ENCODE data around the gene PRPF6. TPM values are rescaled to one million over a fixed set of nuclear protein-coding genes. Genes with fewer than 3 reads are reported as not detected.

PRPF6 gene
- 77.4 and 81.5 TPM in 2 replicates for total RNA-seq
- long read RNA-seq, transcript PRPF6-201 (21 exons, 3,044 nt) = major isoform, 154 of 184 reads
- long read RNA-seq, partial matches to known transcripts = 16 of 184 reads
- long read RNA-seq, other reads (novel, unspliced or antisense) = 14 of 184 reads

GRCh38 chr20:63980806-63981728 lies at the start of gene PRPF6:
TSS of gene PRPF6 (plus strand) at chr20:63981132. CDS start at chr20:63981246, 114 bp downstream.
- Mint-ChIP-seq H3K36me3 (ENCODE audit: low read depth) (peaks cover 5% of the 10 kb centered on the region), H3K4me3 (peak within 1 kb of the TSS; percentile 96), H3K4me1 (peaks cover 40% of the 10 kb centered on the region), H3K27ac (ENCODE audit: unreplicated experiment) (peak within 1 kb of the TSS; percentile 94), H3K27me3 (ENCODE audit: low read depth) (no peaks in the 10 kb centered on the region), H3K9me3 (no peaks in the 10 kb centered on the region)
- DNase-seq (ENCODE audit: low read depth, low spot score) = peak; percentile 93
- TF ChIP-seq CTCF (conservative IDR thresholded peaks at IDR 0.05) = peak; percentile 84

- no peaks in the 10 kb centered on the region for H3K27me3 Mint-ChIP-seq (ENCODE audit: low read depth)
Observed at GRCh38 chr20:63931735-63932134, 49.2 kb upstream of the PRPF6 start.

GRCh38 chr20:63932606-63933160 lies 48.2 kb upstream of the PRPF6 start:
- Mint-ChIP-seq H3K9me3 (no peaks in the 10 kb centered on the region), H3K27me3 (ENCODE audit: low read depth) (no peaks in the 10 kb centered on the region), H3K36me3 (ENCODE audit: low read depth) (peaks cover 21% of the 10 kb centered on the region), H3K4me1 (no peaks in the 10 kb centered on the region), H3K4me3 (no peak overlapping the region), H3K27ac (ENCODE audit: unreplicated experiment) (no peak overlapping the region)
- DNase-seq (ENCODE audit: low read depth, low spot score) = no peak
- no peak for TF ChIP-seq CTCF (conservative IDR thresholded peaks at IDR 0.05)

More at GRCh38 chr20:63931735-63932134, 49.2 kb upstream of the PRPF6 start:
- no peak overlapping the region for H3K27ac Mint-ChIP-seq (ENCODE audit: unreplicated experiment)
- H3K9me3 Mint-ChIP-seq = no peaks in the 10 kb centered on the region
- no peak overlapping the region for H3K4me3 Mint-ChIP-seq
- no peak for DNase-seq (ENCODE audit: low read depth, low spot score)
- H3K36me3 Mint-ChIP-seq (ENCODE audit: low read depth) = peaks cover 19% of the 10 kb centered on the region
- no peaks in the 10 kb centered on the region for H3K4me1 Mint-ChIP-seq
- TF ChIP-seq CTCF (conservative IDR thresholded peaks at IDR 0.05) = no peak

- Mint-ChIP-seq H3K9me3 (no peaks in the 10 kb centered on the region), H3K4me3 (no peak overlapping the region), H3K4me1 (no peaks in the 10 kb centered on the region), H3K27me3 (ENCODE audit: low read depth) (no peaks in the 10 kb centered on the region), H3K36me3 (ENCODE audit: low read depth) (peaks cover 19% of the 10 kb centered on the region), H3K27ac (ENCODE audit: unreplicated experiment) (no peak overlapping the region)
- TF ChIP-seq CTCF (conservative IDR thresholded peaks at IDR 0.05) = no peak
- DNase-seq (ENCODE audit: low read depth, low spot score) = no peak
Observed at GRCh38 chr20:63933646-63934045, 47.3 kb upstream of the PRPF6 start.

- TF ChIP-seq CTCF (conservative IDR thresholded peaks at IDR 0.05) = peak; percentile 58
- Mint-ChIP-seq H3K4me1 (no peaks in the 10 kb centered on the region), H3K36me3 (ENCODE audit: low read depth) (peaks cover 19% of the 10 kb centered on the region), H3K27ac (ENCODE audit: unreplicated experiment) (peak overlapping the region; percentile 84), H3K27me3 (ENCODE audit: low read depth) (no peaks in the 10 kb centered on the region), H3K9me3 (no peaks in the 10 kb centered on the region), H3K4me3 (no peak overlapping the region)
- peak; percentile 36 for DNase-seq (ENCODE audit: low read depth, low spot score)
Observed at GRCh38 chr20:63934271-63935068, 46.5 kb upstream of the PRPF6 start.

Data from neural crest cell (in vitro differentiated cells).